Gastrocnemius medialis (tissue), 4 donors: ENCODE measurements around the gene RELA. TPM values are rescaled to one million over a fixed set of nuclear protein-coding genes. Genes with fewer than 3 reads are reported as not detected.
"Not testable (repeated sequence)": the region's sequence is repeated elsewhere in the genome, so short reads cannot be mapped to it uniquely, and the experiment has no call there.

Experiments
- ATAC-seq, 2 donors: fragments of 150-250 bp; one replicate each; pipeline ENCODE4 v1.9.1; 2016
- DNase-seq, 2 donors: peaks; one replicate each; pipeline ENCODE4 v3.0.0-alpha.2; 2019
- H3K27ac ChIP-seq, 4 donors: fragments of 200-600 bp; sonication (generic); 1 replicate in 1 of 4; 2 replicates in 3 of 4; pipeline ENCODE4 v1.5.1; 2016 to 2018; ENCODE audit warnings: mild to moderate bottlenecking in 2 of 4, moderate library complexity in 1 of 4
- H3K27me3 ChIP-seq, 3 donors: fragments of 200-600 bp; sonication (generic) in 2 of 3; 1 replicate in 1 of 3; 2 replicates in 2 of 3; pipeline versions ENCODE4 v1.5.1 to v1.6.0; 2016 to 2019; ENCODE audit warnings: mild to moderate bottlenecking in 1 of 3, moderate library complexity in 1 of 3
- H3K36me3 ChIP-seq, 2 donors: fragments of 200-600 bp; sonication (generic) in 1 of 2; one replicate each; pipeline ENCODE4 v1.5.1; 2017 to 2018
- H3K4me1 ChIP-seq, 2 donors: fragments of 200-600 bp; sonication (generic) in 1 of 2; one replicate each; pipeline ENCODE4 v1.5.1; 2016 to 2017; ENCODE audit warnings: mild to moderate bottlenecking in 2 of 2
- H3K4me3 ChIP-seq, 4 donors: fragments of 200-600 bp; sonication (generic) in 3 of 4; 1 replicate in 1 of 4; 2 replicates in 3 of 4; pipeline ENCODE4 v1.5.1; 2016 to 2019; ENCODE audit warnings: mild to moderate bottlenecking in 2 of 4
- H3K9me3 ChIP-seq, 3 donors: fragments of 200-600 bp; sonication (generic) in 2 of 3; 1 replicate in 1 of 3; 2 replicates in 2 of 3; pipeline ENCODE4 v1.5.1; 2016 to 2019
- POLR2A ChIP-seq, 2 donors: fragments of 450-650 bp; IDR thresholded peaks; one replicate each; pipeline ENCODE4 v1.6.1; 2017; ENCODE audit warnings: antibody characterized with exemption in 2 of 2, mild to moderate bottlenecking in 2 of 2, moderate library complexity in 2 of 2
- in situ Hi-C, 4 donors: fragments of 200-750 bp; cut with MboI; loops; one replicate each; pipeline versions ENCODE4 v1.15.0 to v1.8.0; 2017; ENCODE audit warnings: low sequenced_read_pairs in 4 of 4
- intact Hi-C: fragments of 100-400 bp; cut with DNase I; formaldehyde crosslinking; loops from one replicate; pipeline ENCODE4 v1.15.1; 2023; ENCODE audit warnings: low total_unique reads
- total RNA-seq, 4 donors: library from RNA; depleted of rRNA; stranded (reverse); fragments of >200 nt; gene quantifications; one replicate each; pipeline versions ENCODE4 v1.1.0 to v1.2.3, GENCODE V29; 2016
- TF ChIP-seq, protein P1 (sequence below), 5 experiments: fragments of 450-650 bp in 3 of 5; fragments of 200-600 bp in 2 of 5; sonication (generic) in 2 of 5; IDR thresholded peaks in 4 of 5; conservative IDR thresholded peaks in 1 of 5; 1 replicate in 4 of 5; 2 replicates in 1 of 5; pipeline ENCODE4 v1.5.1; 2016 to 2019; ENCODE audit warnings: antibody characterized with exemption in 5 of 5, mild to moderate bottlenecking in 3 of 5, moderate library complexity in 3 of 5

The RELA gene
- total RNA-seq, 4 donors from 2014 or later, result 39.7 to 68.3 (median 56.3) TPM

DNA sequence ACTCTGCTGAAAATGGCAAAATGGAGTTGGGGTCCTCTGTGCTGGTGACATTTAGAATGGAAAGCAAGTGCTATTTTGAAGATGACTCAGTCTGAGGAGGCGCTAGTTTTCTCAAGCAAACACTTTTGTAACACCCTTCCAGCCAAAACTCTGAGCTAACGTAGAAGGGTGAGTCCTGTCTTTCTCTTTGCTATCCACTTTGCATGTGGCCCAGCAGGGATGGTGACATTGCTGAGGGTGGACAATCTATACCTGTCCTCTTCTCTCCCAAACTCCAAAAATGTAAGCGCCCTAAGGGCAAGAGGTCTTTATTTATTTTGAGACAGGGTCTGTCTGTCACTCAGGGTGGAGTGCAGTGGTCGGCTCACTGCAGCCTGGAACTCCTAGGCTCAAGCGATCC is 45.7 kb upstream of the RELA start:
- Histone ChIP-seq H3K36me3 (peaks cover 0 to 6% of the 10 kb centered on the region in 2 donors), H3K4me3 (no peak overlapping the region), H3K4me1 (peaks cover 15 to 19% of the 10 kb centered on the region in 2 donors), H3K9me3 (no peaks in the 10 kb centered on the region), H3K27me3 (no peaks in the 10 kb centered on the region), H3K27ac (no peak overlapping the region)
- ATAC-seq (no peak), DNase-seq (no peak)
- no peak for TF ChIP-seq POLR2A (IDR thresholded peaks at IDR 0.05)
- TF ChIP-seq, protein P1, sequence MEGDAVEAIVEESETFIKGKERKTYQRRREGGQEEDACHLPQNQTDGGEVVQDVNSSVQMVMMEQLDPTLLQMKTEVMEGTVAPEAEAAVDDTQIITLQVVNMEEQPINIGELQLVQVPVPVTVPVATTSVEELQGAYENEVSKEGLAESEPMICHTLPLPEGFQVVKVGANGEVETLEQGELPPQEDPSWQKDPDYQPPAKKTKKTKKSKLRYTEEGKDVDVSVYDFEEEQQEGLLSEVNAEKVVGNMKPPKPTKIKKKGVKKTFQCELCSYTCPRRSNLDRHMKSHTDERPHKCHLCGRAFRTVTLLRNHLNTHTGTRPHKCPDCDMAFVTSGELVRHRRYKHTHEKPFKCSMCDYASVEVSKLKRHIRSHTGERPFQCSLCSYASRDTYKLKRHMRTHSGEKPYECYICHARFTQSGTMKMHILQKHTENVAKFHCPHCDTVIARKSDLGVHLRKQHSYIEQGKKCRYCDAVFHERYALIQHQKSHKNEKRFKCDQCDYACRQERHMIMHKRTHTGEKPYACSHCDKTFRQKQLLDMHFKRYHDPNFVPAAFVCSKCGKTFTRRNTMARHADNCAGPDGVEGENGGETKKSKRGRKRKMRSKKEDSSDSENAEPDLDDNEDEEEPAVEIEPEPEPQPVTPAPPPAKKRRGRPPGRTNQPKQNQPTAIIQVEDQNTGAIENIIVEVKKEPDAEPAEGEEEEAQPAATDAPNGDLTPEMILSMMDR (IDR thresholded peaks at IDR 0.05 in 4 of 5, conservative IDR thresholded peaks at IDR 0.05 in 1 of 5), result no peak
- in situ Hi-C loops, result loop anchor here in 3 of 4 donors (5.0 to 25.0 kb wide), 2 partner anchors 114 to 279 kb away; no protein-coding TSS in a partner anchor
- intact Hi-C loops, result no loop called here

DNA sequence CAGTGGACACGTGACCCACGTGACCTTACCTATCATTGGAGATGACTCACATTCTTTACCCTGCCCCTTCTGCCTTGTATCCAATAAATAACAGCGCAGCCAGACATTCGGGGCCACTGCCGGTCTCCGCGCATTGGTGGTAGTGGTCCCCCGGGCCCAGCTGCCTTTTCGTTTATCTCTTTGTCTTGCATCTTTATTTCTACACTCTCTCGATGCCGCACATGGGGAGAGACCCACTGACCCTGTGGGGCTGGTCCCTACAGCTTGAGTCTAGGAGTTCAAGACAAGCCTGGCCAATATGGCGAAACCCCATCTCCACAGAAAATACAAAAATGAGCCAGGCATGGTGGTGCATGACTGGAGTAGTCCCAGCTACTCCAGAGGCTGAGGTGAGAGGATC is 44.3 kb upstream of the RELA start:
- H3K4me3 ChIP-seq, DNase-seq, ATAC-seq, H3K27ac ChIP-seq, intact Hi-C loops, H3K36me3 ChIP-seq, H3K9me3 ChIP-seq, H3K27me3 ChIP-seq: not testable (repeated sequence)
- H3K4me1 ChIP-seq, result peaks cover 6 to 11% of the 10 kb centered on the region in 2 donors
- in situ Hi-C loops, result loop anchor here in 3 of 4 donors (5.0 to 25.0 kb wide), 2 partner anchors 115 to 280 kb away; no protein-coding TSS in a partner anchor

DNA sequence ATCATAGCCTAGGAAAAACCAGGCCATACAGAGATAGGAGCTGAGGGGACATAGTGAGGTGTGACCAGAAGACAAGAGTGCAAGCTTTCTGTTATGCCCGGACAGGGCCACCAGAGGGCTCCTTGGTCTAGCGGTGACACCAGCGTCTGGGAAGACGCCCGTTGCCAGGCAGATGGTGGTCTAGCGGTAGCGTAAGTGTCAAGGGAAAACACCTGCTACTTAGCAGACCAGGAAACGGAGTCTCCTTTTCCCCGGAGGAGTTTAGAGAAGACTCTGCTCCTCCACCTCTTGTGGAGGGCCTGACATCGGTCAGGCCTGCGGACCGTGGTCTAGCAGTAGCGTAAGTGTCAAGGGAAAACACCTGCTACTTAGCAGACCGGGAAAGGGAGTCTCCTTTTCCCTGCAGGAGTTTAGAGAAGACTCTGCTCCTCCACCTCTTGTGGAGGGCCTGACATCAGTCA is 43.6 kb upstream of the RELA start:
- H3K27me3 ChIP-seq, H3K4me1 ChIP-seq, H3K9me3 ChIP-seq, H3K36me3 ChIP-seq: not testable (repeated sequence)
- H3K27ac ChIP-seq, result peak overlapping the region in 2 of 4 donors; percentile 24 to 42
- DNase-seq (peak; percentile 27 to 75), ATAC-seq (peak in 1 of 2 donors; percentile 18)
- in situ Hi-C loops (loop anchor here in 3 of 4 donors (5.0 to 25.0 kb wide), 2 partner anchors 116 to 281 kb away; no protein-coding TSS in a partner anchor), intact Hi-C loops (loop anchor here (1.0 kb wide), 2 partner anchors 112 to 283 kb away; no protein-coding TSS in a partner anchor)
- TF ChIP-seq, protein P1 (IDR thresholded peaks at IDR 0.05 in 4 of 5, conservative IDR thresholded peaks at IDR 0.05 in 1 of 5), result peak; percentile 71 to 85 (median 73)
- H3K4me3 ChIP-seq, result peak overlapping the region; percentile 40 to 47 (median 41)

DNA sequence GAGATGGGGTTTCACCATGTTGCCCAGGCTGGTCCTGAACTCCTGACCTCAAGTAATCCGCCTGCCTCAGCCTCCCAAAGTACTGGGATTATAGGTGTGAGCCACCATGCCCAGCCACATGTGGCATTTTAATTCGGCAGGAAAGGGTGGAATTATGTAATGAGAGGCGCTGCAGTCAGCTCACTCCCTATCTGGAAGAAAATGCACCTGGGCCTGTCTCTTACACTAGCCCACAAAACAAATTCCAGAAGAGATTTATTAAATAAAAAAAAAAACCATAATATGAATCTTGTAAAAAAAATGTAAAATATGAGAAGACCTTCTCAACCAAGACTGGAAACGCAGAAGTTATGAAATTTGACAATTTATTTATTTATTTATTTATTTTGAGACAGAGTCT is 41.1 kb upstream of the RELA start:
- TF ChIP-seq, protein P1 (IDR thresholded peaks at IDR 0.05 in 4 of 5, conservative IDR thresholded peaks at IDR 0.05 in 1 of 5), result no peak
- no peak for TF ChIP-seq POLR2A (IDR thresholded peaks at IDR 0.05)

DNA sequence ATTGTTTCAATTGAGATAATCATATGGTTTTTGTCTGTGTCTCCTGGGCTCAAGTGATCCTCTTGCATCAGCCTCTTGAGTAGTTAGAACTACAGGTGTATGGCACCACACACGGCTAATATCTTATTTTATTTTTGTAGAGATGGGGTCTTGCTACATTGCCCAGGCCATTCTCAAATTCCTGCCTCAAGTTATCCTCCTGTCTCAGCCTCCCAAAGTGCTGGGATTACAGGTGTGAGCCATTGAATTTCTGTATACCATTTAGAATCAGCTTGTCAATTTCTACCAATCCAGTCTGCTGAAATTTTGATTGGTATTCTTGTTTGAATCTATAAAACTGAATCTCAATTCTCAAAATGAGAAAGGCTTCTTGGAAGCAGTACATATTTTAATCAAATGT is 39.0 kb upstream of the RELA start:
- intact Hi-C loops, result no loop called here
- H3K4me3 ChIP-seq, result no peak overlapping the region
- no peaks in the 10 kb centered on the region for H3K9me3 ChIP-seq
- no peaks in the 10 kb centered on the region for H3K27me3 ChIP-seq
- DNase-seq (no peak), ATAC-seq (no peak)
- TF ChIP-seq, protein P1 (IDR thresholded peaks at IDR 0.05 in 4 of 5, conservative IDR thresholded peaks at IDR 0.05 in 1 of 5), result no peak
- no peak for TF ChIP-seq POLR2A (IDR thresholded peaks at IDR 0.05)
- peaks cover 0 to 4% of the 10 kb centered on the region in 2 donors for H3K4me1 ChIP-seq
- in situ Hi-C loops, result loop anchor here in 2 of 4 donors (25.0 kb wide), 1 partner anchor 286 kb away; no protein-coding TSS in a partner anchor
- no peak overlapping the region for H3K27ac ChIP-seq
- H3K36me3 ChIP-seq, result no peaks in the 10 kb centered on the region

More for the DNA sequence above, 41.1 kb upstream of the RELA start:
- Histone ChIP-seq H3K9me3 (no peaks in the 10 kb centered on the region), H3K27me3 (no peaks in the 10 kb centered on the region), H3K27ac (no peak overlapping the region), H3K4me1 (peaks cover 0 to 4% of the 10 kb centered on the region in 2 donors), H3K4me3 (no peak overlapping the region), H3K36me3 (no peaks in the 10 kb centered on the region)
- no peak for ATAC-seq
- in situ Hi-C loops, result loop anchor here in 2 of 4 donors (25.0 kb wide), 1 partner anchor 283 kb away; no protein-coding TSS in a partner anchor
- no peak for DNase-seq
- intact Hi-C loops, result no loop called here
